GM19467 (cell line): Measurements from ENCODE around the gene TMC7.
"Not testable (repeated sequence)": the region's sequence is repeated elsewhere in the genome, so short reads cannot be mapped to it uniquely, and the experiment has no call there.

Experiments used
- ATAC-seq: cut with Tn5 transposase; IDR thresholded peaks from one replicate; pipeline ENCODE4 v1.9.1; 2021; ENCODE audit warnings: mild to moderate bottlenecking, moderate library complexity; ENCODE audit not compliant: unreplicated experiment

The TMC7 gene

DNA sequence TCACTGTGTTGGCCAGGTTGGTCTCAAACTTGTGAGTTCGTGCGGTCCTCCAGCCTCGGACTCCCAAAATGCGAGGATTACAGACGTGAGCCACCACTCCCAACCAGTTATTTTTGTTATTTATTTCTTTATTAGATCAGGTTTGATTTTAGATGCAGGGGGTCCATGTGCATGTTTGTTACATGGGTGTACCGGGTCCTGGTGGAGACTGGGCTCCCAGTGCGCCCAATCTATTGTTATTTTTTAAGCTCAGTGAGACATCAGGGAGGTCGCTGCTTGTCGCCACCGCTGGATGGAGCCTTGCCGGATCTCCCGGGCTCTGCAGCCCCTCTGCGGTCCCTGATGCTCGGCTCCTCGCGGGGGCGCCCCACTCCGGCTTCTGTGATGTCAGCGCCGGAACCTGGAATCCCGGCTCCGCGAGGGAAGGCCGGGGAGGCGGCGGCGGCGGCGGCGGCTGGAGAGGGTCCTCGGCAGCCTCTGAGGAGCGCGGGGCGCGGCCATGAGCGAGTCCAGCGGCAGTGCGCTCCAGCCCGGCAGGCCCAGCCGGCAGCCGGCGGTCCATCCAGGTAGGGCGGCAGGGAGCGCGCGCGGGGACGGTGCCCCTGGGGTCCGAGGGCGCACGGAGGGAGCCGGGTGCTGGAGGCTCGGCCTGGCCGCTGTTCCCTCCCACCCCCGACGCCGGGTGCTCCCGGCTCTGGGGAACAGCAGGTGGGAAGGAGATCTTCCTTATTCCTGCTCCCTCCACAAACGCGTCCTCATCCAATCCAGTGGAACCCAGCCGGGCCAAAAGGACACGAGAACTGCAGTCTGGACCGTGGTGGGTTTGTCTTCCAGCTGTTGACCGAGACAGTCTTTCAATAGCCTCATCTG lies at the start of gene TMC7:
TSS of gene TMC7 (plus strand) at position 370 of the 870 bp plus-strand sequence. CDS start at position 500, 130 bp downstream.
- no peak for ATAC-seq

DNA sequence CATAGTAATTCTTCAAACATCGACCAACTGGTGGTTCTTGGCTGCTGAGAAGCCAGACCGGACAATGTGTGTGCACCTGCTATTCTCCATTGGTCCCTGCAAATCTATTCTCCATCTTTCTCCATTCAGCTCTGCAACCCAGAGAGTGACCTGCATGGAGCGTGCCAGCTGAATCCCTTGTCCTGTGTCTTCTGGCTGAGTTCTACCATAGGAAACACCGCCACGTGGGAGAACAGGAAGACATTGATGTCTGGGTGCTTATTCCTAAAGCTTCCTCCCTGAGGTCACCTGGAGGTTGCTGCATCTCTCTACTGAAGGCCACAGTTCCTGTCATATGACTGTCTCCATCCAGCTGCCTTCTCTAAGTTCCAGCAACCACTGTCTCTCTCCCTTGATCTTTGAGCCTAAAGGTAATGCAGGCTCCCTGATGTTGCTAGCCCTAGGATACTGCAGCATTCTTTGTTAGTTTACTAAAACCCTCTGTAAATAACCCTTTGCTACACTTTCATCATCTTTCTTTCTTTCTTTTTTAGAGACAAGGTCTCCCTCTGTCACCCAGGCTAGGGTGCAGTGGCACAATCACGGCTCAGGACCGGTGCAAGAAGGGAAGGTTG lies 46.9 kb upstream of the TMC7 start:
- ATAC-seq = no peak

DNA sequence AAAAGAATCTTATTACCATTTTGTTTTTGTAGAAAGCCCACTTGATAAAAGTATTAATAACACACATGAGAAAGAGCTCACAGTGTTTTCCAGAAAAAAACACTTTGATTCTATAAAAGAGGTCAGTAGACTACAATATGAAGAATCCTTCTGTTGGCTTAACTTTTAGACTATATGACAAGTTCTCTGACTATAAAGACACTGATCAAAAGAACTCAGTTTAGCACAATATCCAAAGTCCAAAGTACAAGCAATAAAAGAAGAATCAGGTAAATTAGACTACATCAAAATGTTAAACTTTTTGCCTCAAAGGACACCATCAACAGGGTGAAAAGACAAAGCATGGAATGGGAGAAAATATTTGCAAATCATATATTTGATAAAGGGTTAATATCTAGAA lies 46.3 kb upstream of the TMC7 start:
- no peak for ATAC-seq

DNA sequence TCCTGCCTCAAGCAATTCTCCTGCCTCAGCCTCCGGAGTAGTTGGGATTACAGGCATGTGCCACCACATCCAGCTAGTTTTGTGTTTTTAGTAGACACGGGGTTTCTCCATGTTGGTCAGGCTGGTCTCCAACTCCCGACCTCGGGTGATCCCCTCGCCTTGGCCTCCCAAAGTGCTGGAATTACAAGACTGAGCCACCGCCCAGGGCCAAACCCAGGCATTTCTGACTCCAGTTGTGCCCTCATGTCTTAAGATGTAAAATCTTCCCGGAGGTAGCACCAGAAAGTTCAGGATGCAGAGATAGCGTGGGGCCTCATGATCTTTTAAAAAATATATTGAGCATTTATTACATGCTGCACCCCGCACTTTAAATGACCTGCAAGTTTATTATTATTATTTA lies 44.7 kb upstream of the TMC7 start:
- no peak for ATAC-seq

- ATAC-seq = no peak
Observed at GRCh38 chr16:18941471-18941870, 42.3 kb upstream of the TMC7 start.

GRCh38 chr16:18942061-18942460 lies 41.7 kb upstream of the TMC7 start:
- no peak for ATAC-seq

GRCh38 chr16:18943414-18943813 lies 40.3 kb upstream of the TMC7 start:
- ATAC-seq = no peak

GRCh38 chr16:18945233-18945632 lies 38.5 kb upstream of the TMC7 start:
- ATAC-seq = no peak

GRCh38 chr16:18948372-18949020 lies 35.2 kb upstream of the TMC7 start:
- no peak for ATAC-seq

- ATAC-seq = no peak
Observed at GRCh38 chr16:18950469-18951185, 33.1 kb upstream of the TMC7 start.

DNA sequence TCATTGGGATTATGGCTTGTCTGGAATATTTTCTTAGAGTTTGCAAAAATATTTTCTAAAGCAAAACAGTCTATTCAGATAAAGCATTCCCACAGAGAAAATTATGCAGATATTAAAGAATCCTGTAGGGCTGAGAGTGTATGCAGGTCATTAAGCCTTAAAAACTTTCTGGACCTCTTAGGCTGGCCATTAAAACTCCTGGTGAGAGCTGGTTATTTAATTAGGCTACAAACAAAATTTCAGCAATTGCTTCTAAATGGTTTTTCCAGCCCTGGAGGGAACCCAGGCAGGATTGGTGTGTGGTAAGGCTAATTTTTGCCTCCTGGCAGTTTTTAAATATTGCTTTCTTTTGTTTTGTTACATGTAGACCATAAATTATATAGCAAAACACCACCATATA lies 30.2 kb upstream of the TMC7 start:
- no peak for ATAC-seq

- ATAC-seq = not testable (repeated sequence)
Observed at GRCh38 chr16:18955874-18956580, 27.7 kb upstream of the TMC7 start.

GRCh38 chr16:18956658-18957241 lies 27.0 kb upstream of the TMC7 start:
- ATAC-seq = not testable (repeated sequence)

DNA sequence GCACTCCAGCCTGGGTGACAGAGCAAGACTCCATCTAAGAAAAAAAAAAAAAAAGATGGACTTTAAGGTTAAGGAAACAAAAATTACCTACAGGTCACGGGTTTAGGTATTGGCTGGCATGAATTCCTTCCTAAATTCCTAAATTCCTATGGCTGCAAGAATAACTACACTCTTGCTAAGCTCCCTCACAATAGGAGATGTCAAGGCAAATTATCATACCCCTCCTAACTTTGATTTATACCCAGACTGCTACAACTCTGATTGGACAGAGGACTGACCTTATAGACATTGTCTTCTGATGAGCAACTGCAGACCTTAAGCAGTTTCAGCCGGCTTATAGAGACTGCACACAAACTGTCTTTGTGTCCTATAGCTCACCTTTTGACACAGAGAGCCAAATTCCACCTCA lies 25.1 kb upstream of the TMC7 start:
- no peak for ATAC-seq

DNA sequence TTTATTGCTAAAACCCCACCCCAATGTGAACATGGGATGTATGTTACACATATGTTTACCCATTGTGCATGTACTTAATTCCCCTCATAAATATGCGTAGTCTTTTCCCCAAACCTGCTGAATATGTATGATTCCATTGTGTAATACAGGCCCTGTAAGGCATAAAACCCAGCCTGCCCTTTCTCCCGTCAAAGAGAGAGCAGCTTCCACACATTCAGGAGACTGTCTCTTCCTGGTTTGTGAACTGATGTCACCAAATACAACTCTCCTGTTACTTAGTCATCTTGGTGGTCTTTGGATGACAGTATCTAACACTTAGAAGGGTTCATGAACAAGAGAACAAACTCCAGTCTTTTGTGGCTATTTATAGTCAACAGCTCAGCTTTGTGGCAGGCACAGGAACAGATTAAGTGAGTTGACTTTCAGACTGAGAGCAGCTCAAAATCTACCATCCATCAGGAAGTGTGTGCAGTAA lies 24.7 kb upstream of the TMC7 start:
- no peak for ATAC-seq

- no peak for ATAC-seq
Observed at GRCh38 chr16:18965555-18965954, 18.2 kb upstream of the TMC7 start.

DNA sequence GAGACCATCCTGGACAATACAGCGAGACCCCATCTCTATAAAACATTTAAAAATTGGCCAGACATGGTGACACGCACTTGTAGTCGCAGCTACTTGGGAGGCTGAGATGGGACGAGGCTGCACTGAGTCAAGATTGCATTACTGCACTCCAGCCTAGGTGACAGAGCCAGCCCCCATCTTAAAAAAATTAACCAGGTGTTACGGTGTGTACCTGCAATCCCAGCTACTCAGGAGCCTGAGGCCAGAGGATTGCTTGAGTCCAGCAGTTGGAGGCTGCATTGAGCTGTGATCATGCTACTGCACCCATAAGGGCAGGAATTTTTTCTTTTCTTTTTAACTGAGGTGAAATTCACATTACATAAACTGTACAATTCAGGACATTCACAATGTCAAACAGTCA lies 16.9 kb upstream of the TMC7 start:
- ATAC-seq = no peak

- ATAC-seq = no peak
Observed at GRCh38 chr16:18969050-18969854, 14.5 kb upstream of the TMC7 start.

DNA sequence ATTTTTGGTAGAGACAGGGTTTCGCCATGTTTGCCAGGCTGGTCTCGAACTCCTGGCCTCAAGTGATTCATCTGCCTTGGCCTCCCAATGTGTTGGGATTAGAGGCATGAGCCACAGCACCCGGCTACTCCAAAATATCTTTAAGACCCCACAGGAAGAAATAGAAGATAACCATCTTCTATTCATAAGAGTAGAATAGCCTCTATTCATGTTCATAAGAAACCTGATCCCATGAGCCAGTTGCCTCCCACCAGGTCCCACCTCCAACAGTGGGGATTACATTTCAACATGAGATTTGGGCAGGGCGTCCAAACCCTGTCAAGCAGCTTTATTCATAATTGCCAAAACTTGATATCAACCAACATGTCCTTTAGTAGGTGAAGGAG lies 13.9 kb upstream of the TMC7 start:
- no peak for ATAC-seq
